Astrocyte (in vitro differentiated cells and primary cell): ENCODE data around the gene AURKAIP1.

ENCODE experiments used
- EZH2 ChIP-seq: IDR thresholded peaks from 2 replicates; pipeline ENCODE4 v1.6.1; 2012; ENCODE audit warnings: mild to moderate bottlenecking, low read length, inconsistent platforms; ENCODE audit not compliant: insufficient read depth
- TF ChIP-seq, protein P1 (sequence below): IDR thresholded peaks from 2 replicates; pipeline ENCODE4 v1.5.1; 2011; ENCODE audit warnings: low read depth, mild to moderate bottlenecking, inconsistent platforms, low read length, moderate library complexity; ENCODE audit not compliant: insufficient read depth

DNA sequence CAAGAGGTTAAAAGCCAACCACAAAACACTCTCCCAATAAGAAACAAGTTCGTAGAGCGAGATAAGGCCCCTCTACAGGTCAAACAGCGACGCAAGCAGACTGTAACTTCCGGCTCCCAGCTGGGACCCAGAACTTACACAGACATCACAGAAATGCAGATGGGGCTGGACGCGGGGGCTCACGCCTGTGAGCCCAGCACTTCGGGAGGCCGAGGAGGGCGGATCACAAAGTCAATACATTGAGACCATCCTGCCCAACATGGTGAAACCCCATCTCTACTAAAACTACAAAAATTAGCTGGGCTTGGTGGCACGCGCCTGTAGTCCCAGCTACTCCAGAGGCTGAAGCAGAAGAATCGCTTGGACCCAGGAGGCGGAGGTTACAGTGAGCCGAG lies 13.1 kb upstream of the AURKAIP1 start:
- TF ChIP-seq, protein P1, sequence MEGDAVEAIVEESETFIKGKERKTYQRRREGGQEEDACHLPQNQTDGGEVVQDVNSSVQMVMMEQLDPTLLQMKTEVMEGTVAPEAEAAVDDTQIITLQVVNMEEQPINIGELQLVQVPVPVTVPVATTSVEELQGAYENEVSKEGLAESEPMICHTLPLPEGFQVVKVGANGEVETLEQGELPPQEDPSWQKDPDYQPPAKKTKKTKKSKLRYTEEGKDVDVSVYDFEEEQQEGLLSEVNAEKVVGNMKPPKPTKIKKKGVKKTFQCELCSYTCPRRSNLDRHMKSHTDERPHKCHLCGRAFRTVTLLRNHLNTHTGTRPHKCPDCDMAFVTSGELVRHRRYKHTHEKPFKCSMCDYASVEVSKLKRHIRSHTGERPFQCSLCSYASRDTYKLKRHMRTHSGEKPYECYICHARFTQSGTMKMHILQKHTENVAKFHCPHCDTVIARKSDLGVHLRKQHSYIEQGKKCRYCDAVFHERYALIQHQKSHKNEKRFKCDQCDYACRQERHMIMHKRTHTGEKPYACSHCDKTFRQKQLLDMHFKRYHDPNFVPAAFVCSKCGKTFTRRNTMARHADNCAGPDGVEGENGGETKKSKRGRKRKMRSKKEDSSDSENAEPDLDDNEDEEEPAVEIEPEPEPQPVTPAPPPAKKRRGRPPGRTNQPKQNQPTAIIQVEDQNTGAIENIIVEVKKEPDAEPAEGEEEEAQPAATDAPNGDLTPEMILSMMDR = no peak
- no peak for TF ChIP-seq EZH2
